Astrocyte of the hippocampus (primary cell): ENCODE data around the gene CLCN4.

ENCODE experiments used
- DNase-seq: peaks from one replicate; pipeline ENCODE4 v3.0.0; 2011; ENCODE audit warnings: low read depth, low spot score

CLCN4 gene

DNA sequence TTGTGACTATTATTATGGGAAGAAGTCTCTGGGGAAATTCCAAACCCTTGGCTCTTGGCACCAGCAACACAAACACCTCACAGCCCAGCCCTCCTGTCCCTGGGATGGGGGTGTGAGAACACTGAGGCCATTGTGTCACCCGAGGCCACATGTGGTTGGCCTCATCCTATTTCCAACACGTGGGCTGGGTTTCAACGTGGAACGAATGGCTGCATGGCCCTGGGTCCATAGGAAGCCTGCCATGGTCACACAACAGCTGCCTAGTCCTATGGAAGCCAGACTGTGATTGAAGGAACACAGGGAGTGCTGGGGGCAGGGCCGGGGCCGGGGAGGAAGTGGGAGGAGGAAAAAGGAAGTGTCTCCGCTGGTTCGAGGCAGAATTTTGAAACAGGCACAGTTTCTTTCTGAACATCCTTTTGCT is 10.0 kb downstream of the CLCN4 start:
- DNase-seq, result no peak

- no peak for DNase-seq
Observed at GRCh38 chrX:10167573-10167972, 10.8 kb downstream of the CLCN4 start.

GRCh38 chrX:10168226-10168625 is 11.5 kb downstream of the CLCN4 start:
- DNase-seq, result peak; percentile 49

DNA sequence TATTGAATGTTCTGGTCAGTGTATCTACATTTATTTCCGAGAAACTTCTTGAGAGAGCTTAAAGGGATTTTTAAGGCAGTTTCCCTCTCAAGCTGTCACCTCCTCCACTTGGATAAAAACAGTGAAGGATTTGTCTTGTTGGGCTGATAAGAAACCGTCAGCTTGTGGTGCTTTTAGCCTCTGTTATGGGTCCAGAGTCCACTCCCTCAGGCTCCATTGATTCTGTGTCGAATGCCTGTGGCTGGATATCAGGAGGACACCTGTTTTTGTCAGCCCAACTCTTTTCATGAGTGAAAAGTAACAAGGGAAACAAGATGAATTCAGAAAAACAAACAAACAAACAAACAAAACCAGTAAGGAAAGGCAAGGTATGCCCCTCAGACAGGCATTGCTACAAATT is 12.4 kb downstream of the CLCN4 start:
- no peak for DNase-seq

DNA sequence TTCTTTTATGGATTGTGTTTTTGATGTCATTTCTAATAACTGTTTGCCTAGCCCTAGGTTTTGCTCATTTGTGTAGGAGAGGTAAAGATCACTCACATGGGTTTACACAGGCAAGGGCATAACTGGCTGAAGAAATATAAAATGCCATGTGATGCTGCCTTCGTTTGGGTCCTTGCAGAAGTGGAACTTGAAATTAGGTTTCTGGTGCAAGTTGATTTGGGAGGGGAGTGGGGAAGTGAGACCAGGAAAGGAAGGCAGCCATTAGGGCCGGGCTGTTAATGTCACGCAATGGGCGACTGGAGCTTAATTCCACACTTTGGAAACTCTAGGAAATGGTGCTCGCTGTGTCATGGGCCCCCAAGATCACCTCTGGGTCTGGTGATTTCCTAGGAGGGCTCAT is 14.5 kb downstream of the CLCN4 start:
- no peak for DNase-seq

DNA sequence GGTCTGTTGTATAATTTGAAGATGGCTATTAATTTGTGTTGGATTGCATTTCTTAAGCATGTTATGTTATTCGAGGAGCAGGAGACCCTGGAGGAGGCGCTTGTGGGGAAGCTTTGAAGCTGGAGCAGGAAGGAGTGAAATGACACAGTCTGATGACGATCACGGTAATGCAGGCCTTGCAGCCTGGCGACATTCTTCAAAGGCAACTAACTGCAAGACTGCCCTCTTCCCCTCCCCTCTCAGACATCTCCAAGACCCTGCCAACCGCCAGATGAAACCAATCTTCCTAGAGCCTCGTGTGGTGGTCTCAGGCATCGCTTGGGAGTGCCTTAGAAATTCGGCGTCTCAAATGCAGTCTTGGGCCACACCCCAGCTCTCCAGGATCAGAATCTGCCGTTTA is 16.1 kb downstream of the CLCN4 start:
- DNase-seq, result no peak

GRCh38 chrX:10173331-10173900 is 16.6 kb downstream of the CLCN4 start:
- peak; percentile 78 for DNase-seq

GRCh38 chrX:10174051-10174450 is 17.3 kb downstream of the CLCN4 start:
- DNase-seq, result no peak

GRCh38 chrX:10174810-10175209 is 18.0 kb downstream of the CLCN4 start:
- DNase-seq, result no peak

DNA sequence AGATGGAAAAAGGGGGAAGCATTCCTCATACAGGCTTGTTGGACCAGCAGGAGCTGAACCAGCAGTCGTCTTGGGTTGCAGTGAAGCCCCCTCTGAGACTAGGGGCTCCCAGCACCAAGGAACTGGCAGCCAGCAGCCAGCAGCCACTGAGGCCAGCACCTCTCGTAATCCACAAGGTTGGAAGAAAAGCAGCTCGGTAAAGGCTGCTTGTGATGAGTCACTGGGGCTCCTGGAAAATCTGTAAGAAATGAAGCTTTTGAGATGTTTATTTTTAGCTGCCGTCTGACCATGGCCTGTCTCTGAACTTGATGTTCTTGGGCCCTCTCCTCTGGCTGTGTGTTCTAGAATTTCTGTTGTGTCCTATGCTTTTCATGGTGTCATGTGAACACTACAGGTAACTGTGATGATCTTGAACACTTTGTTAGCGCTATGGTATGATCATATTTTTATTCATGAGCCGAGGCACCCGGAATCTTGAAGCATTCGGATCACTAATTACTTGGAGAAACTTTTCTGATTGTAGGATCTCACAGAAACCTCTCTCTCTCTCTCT is 18.6 kb downstream of the CLCN4 start:
- DNase-seq, result peak; percentile 78

DNA sequence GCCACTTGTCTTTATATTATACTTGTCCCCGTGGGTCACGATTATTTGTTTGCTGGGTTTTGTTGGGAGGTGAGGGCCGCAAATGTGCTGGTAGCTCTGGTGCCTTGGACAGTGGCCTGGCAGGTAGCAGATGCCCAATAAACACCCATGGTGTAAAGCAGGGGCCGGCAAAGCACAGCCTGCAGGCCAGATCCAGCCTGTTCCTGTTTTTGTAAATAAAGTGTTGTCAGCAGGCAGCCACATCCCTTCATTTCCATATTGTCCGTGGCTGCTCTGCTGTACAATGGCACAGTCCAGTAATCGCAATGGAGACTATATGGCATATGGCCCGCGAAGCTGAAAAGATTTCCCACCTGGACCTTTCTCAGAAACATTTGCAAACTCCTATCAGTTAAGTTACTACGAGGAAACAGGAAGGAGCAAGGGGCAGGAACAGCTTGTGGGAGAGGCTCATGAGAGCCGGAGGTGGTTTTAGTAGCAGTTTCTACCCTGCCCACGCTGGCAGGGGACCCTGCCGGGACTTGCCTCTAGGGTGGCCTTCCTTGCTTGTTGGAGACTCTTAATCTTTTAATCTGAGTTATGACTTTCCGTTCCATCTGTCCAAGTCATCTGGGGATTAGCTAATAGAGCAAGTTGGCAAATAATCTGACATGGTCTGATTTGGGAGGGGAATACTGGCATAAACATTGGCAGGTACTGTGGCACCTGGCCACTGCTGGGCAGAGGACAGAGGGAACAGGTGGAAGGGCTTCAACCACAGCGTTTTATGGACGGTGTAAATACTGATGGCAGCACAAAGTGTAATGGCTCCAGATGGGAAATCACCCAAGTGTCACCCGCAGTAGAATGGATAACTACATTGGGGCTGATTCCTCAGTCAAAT is 19.6 kb downstream of the CLCN4 start:
- DNase-seq, result no peak

DNA sequence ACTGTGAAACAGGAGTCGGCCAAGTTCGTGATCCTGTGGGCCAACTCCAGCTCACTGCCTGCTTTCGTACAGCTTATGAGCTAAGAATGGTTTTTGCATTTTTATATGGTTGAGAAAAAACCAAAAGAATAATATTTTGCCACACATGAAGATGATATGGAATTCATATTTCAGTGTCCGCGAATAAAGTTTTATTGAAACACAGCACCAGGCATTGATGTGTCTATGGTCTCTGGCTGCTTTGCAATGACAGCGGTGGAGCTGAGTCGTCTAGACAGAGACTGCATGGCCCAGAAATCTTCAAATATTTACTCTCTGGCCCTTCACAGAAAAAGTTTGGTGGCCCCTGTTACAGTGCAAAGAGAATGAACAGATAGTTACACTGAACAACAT is 20.2 kb downstream of the CLCN4 start:
- DNase-seq, result no peak

DNA sequence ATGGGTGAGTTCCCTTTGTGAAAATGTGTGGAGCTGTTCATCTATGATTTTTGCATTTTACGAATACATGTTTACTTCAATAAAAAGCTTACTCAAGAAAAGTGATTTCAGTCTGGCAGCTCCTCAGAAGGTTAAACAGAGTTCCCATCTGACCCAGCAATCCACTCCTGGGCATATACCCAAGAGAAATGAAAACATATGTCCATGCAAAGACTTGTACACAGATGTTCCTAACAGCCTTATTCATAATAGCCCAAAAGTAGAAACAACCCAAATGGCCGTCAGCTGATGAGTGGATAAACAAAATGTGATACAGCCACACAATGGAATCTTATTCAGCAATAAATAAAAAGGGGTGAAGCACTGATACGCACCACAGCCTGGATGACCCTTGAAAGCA is 20.8 kb downstream of the CLCN4 start:
- no peak for DNase-seq

DNA sequence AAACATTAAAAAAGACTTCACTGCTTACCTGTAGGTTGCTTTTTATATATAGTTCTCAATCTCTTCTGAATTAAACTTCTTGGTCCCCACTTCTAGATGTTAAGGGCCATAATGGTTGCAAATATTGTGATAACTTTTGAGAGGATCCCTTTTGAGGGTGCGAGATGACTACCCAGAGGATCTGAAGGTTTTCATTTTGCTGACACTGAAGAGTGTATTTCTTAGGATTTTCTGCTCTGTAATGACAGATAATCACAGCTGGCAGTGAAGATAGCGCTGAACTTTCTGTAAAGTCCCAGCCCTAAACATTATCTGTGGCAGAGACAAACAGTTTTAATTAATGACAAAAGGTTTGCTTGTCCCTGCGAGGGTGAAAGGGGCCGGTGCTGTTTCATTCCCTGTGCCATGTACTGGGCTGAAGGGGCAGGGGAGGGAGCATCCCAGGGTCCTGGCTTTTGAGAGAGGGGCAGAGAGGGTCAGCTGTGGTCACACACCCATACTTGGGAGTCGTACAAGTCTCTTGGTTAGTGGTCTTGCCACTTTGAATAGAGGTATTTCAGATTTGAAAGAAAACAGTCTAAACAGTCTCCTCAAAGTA is 22.2 kb downstream of the CLCN4 start:
- no peak for DNase-seq

DNA sequence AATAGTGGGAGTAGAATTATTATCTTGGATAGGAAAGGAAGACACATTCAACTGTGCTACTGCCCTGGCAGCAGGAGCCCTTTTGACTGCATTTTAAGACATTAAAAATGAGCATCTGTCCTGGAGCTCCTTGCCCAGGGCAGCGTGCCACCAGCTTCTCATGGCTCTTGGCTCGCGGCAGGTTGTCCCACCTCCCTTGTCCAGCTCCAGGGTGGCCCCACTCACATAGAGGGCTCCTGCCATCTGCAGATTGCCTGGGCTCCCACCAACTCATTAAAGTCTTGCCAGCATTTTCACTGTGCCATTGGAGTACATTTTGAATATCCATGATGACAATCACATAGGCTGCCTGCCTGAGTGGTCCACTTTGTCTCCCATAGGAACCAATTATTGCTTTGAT is 27.0 kb downstream of the CLCN4 start:
- no peak for DNase-seq

DNA sequence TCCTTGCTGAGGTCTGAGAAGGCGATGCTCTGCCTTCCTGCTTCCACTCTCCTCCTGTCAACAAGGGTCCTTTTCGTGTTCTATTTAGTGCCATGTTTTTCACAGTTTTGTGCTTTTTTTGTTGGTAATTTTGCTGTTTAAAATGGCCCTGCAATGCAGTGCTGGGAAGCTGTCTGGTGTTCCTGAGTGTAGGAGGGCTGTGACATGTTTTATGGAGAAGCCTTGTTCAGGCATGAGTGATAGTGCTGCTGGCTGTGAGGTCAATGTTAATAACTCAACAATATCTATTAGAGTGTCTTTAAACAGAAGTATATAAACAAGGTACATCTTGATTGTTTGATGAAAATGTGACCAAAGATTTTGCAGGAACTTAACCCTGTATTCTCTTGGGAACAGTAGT is 27.6 kb downstream of the CLCN4 start:
- DNase-seq, result no peak

GRCh38 chrX:10186355-10186754 is 29.6 kb downstream of the CLCN4 start:
- DNase-seq, result no peak

- DNase-seq, result no peak
Observed at GRCh38 chrX:10187421-10187820, 30.6 kb downstream of the CLCN4 start.

- peak; percentile 86 for DNase-seq
Observed at GRCh38 chrX:10189317-10190268, 32.8 kb downstream of the CLCN4 start.

DNA sequence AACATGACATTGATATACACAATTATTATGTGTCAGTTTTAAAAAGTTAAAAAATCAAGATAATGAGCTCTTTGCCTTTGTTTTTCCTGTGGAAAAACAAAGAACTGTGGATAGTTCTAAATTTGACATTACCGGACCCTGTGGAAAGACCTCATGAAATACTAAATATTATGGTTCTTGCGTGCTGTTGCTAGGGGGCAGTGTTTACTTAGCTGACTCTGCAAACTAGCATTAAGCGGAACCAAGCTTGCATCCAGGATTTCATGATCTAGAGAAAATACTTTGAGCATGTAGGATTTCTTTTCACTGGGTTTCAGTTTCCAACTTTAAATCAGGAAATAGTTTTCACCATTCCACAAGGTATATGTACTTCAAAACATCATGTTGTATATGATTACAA is 33.6 kb downstream of the CLCN4 start:
- peak; percentile 81 for DNase-seq

DNA sequence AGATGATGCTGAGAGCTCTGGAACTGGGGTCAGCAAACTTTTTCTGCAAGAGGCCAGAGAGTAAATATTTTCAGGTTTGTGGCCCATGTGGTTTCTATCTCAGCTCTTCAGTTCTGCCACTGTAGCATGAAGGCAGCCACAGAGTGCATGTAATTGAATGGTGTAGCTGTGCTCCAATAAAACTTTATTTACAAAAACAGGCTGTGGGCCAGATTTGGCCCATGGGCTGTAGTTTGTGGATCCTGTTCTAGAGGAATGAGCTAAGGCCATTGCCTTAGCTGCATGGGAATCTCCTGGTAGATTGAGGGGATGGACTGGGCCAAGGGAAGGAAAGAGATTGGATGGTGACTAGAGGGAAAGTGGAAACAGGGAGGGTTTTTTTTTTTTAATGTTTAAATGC is 36.8 kb downstream of the CLCN4 start:
- no peak for DNase-seq

GRCh38 chrX:10195425-10195824 is 38.6 kb downstream of the CLCN4 start:
- DNase-seq, result no peak
